Endodermal cell (in vitro differentiated cells): ENCODE data around the gene CTTNBP2NL. TPM values are rescaled to one million over a fixed set of nuclear protein-coding genes. Genes with fewer than 3 reads are reported as not detected.

ENCODE experiments used
- DNase-seq: peaks from one replicate; pipeline ENCODE4 v3.0.0-alpha.2; 2017
- H3K27ac ChIP-seq: 2 replicates; pipeline ENCODE4 v1.5.1; 2013; ENCODE audit warnings: mild to moderate bottlenecking, low read depth, low read length, moderate library complexity
- H3K27me3 ChIP-seq: 2 replicates; pipeline ENCODE4 v1.6.1; 2013; ENCODE audit warnings: mild to moderate bottlenecking, low read length, moderate library complexity; ENCODE audit not compliant: insufficient read depth, control insufficient read depth, poor library complexity, severe bottlenecking
- H3K36me3 ChIP-seq: 2 replicates; pipeline ENCODE4 v1.7.0; 2013; ENCODE audit warnings: mild to moderate bottlenecking, low read length, moderate library complexity; ENCODE audit not compliant: control insufficient read depth, insufficient read depth
- H3K4me1 ChIP-seq: one replicate; pipeline ENCODE4 v1.7.0; 2013; ENCODE audit warnings: low read length; ENCODE audit not compliant: control insufficient read depth, insufficient read depth
- H3K4me3 ChIP-seq: 2 replicates; pipeline ENCODE4 v1.5.1; 2013; ENCODE audit warnings: mild to moderate bottlenecking, low read length, moderate library complexity
- H3K9ac ChIP-seq: 2 replicates; pipeline ENCODE4 v1.6.1; 2013; ENCODE audit warnings: mild to moderate bottlenecking, low read length, moderate library complexity; ENCODE audit not compliant: poor library complexity, severe bottlenecking; ENCODE audit errors: extremely low read depth
- H3K9me3 ChIP-seq: 2 replicates; pipeline ENCODE4 v1.6.1; 2013; ENCODE audit warnings: mild to moderate bottlenecking, low read length, moderate library complexity; ENCODE audit not compliant: control insufficient read depth
- H3K27ac Mint-ChIP-seq: 2 replicates; pipeline ENCODE4 v1.8.0; 2020; ENCODE audit warnings: mixed read lengths
- H3K27me3 Mint-ChIP-seq: 2 replicates; pipeline ENCODE4 v1.8.0; 2021; ENCODE audit warnings: mild to moderate bottlenecking, mixed read lengths; ENCODE audit not compliant: insufficient read depth
- H3K36me3 Mint-ChIP-seq: 2 replicates; pipeline ENCODE4 v1.8.0; 2020; ENCODE audit warnings: low read depth, mixed read lengths
- H3K4me1 Mint-ChIP-seq: 2 replicates; pipeline ENCODE4 v1.8.0; 2020; ENCODE audit warnings: mixed read lengths
- H3K4me3 Mint-ChIP-seq: 2 replicates; pipeline ENCODE4 v1.8.0; 2020; ENCODE audit warnings: mild to moderate bottlenecking, moderate library complexity, mixed read lengths
- H3K9me3 Mint-ChIP-seq: 2 replicates; pipeline ENCODE4 v1.8.0; 2020; ENCODE audit warnings: mild to moderate bottlenecking, mixed read lengths
- CTCF ChIP-seq: fragments of 200-600 bp; sonication (generic); conservative IDR thresholded peaks from 2 replicates; pipeline ENCODE4 v1.5.0; 2021; ENCODE audit warnings: antibody characterized with exemption, mild to moderate bottlenecking
- WGBS, 2 experiments: methylation state at CpG; one replicate each; pipeline versions ENCODE4 v1.1.5 to v1.1.7; 2013; ENCODE audit warnings: missing lambda C conversion rate in 2 of 2, mixed read lengths in 1 of 2; ENCODE audit not compliant: insufficient coverage in 1 of 2, insufficient read length in 1 of 2; 5-methylcytosine and 5-hydroxymethylcytosine counted together
- total RNA-seq, 2 donors: library from RNA; stranded (reverse); fragmentation: NEBNext Ultra II Directional in 1 of 2; extraction: Animal tissue kit (Norgen Biotek cat#: 25700) in 1 of 2; gene quantifications; 2 replicates in 1 of 2; 3 replicates in 1 of 2; pipeline ENCODE4 v1.2.1, GENCODE V29; 2021

The CTTNBP2NL gene
- total RNA-seq, 2 donors from 2014 or later: 36.0 to 41.5 TPM

GRCh38 chr1:112373806-112374205 is 22.2 kb upstream of the CTTNBP2NL start:
- no peaks in the 10 kb centered on the region for H3K36me3 ChIP-seq
- H3K4me3 ChIP-seq: no peak overlapping the region
- H3K9me3 Mint-ChIP-seq: no peaks in the 10 kb centered on the region
- H3K4me1 Mint-ChIP-seq: peaks cover 2% of the 10 kb centered on the region
- H3K27me3 ChIP-seq: peaks cover 3% of the 10 kb centered on the region
- H3K36me3 Mint-ChIP-seq: no peaks in the 10 kb centered on the region
- WGBS, 2 experiments: 89 to 92% methylated on average over 1 of the region's 1 CpG
- no peaks in the 10 kb centered on the region for H3K9me3 ChIP-seq
- no peak for DNase-seq
- peaks cover 30% of the 10 kb centered on the region for H3K27me3 Mint-ChIP-seq
- no peak for TF ChIP-seq CTCF
- no peak overlapping the region for H3K4me3 Mint-ChIP-seq
- no peak overlapping the region for H3K27ac Mint-ChIP-seq
- H3K4me1 ChIP-seq: no peaks in the 10 kb centered on the region
- no peak overlapping the region for H3K27ac ChIP-seq
- no peak overlapping the region for H3K9ac ChIP-seq

GRCh38 chr1:112375701-112376100 is 20.3 kb upstream of the CTTNBP2NL start:
- H3K36me3 ChIP-seq: no peaks in the 10 kb centered on the region
- H3K27me3 ChIP-seq: peaks cover 14% of the 10 kb centered on the region
- no peak for TF ChIP-seq CTCF
- H3K9me3 Mint-ChIP-seq: no peaks in the 10 kb centered on the region
- no peak overlapping the region for H3K4me3 ChIP-seq
- H3K27ac ChIP-seq: no peak overlapping the region
- no peaks in the 10 kb centered on the region for H3K9me3 ChIP-seq
- peaks cover 29% of the 10 kb centered on the region for H3K27me3 Mint-ChIP-seq
- no peaks in the 10 kb centered on the region for H3K4me1 Mint-ChIP-seq
- H3K9ac ChIP-seq: no peak overlapping the region
- H3K27ac Mint-ChIP-seq: no peak overlapping the region
- no peaks in the 10 kb centered on the region for H3K4me1 ChIP-seq
- DNase-seq: no peak
- WGBS, 2 experiments: 62% methylated on average over 1 of the region's 1 CpG; no CpG with 5 or more reads in 1 of the 2 experiments
- H3K4me3 Mint-ChIP-seq: no peak overlapping the region
- no peaks in the 10 kb centered on the region for H3K36me3 Mint-ChIP-seq

GRCh38 chr1:112380356-112380755 is 15.7 kb upstream of the CTTNBP2NL start:
- Mint-ChIP-seq H3K9me3 (no peaks in the 10 kb centered on the region), H3K27ac (no peak overlapping the region), H3K4me1 (peaks cover 11% of the 10 kb centered on the region), H3K36me3 (no peaks in the 10 kb centered on the region), H3K4me3 (no peak overlapping the region), H3K27me3 (peaks cover 36% of the 10 kb centered on the region)
- no peak for DNase-seq
- 77 to 90% methylated on average over 1 of the region's 1 CpG for WGBS, 2 experiments
- H3K36me3 ChIP-seq: no peaks in the 10 kb centered on the region
- H3K9ac ChIP-seq: no peak overlapping the region
- no peaks in the 10 kb centered on the region for H3K4me1 ChIP-seq
- no peak overlapping the region for H3K27ac ChIP-seq
- no peak overlapping the region for H3K4me3 ChIP-seq
- H3K27me3 ChIP-seq: peaks cover 10% of the 10 kb centered on the region
- H3K9me3 ChIP-seq: no peaks in the 10 kb centered on the region
- no peak for TF ChIP-seq CTCF
